NCI-H524 treated with DMSO at 0.1 percent for 48 hours (cell line): ENCODE results near the gene SLC25A19.
"Not testable (repeated sequence)": the region's sequence is repeated elsewhere in the genome, so short reads cannot be mapped to it uniquely, and the experiment has no call there.

Source experiments
- DNase-seq: peaks from one replicate; lab custom pipeline; 2025; lab: John Stamatoyannopoulos, UW

SLC25A19 gene

DNA sequence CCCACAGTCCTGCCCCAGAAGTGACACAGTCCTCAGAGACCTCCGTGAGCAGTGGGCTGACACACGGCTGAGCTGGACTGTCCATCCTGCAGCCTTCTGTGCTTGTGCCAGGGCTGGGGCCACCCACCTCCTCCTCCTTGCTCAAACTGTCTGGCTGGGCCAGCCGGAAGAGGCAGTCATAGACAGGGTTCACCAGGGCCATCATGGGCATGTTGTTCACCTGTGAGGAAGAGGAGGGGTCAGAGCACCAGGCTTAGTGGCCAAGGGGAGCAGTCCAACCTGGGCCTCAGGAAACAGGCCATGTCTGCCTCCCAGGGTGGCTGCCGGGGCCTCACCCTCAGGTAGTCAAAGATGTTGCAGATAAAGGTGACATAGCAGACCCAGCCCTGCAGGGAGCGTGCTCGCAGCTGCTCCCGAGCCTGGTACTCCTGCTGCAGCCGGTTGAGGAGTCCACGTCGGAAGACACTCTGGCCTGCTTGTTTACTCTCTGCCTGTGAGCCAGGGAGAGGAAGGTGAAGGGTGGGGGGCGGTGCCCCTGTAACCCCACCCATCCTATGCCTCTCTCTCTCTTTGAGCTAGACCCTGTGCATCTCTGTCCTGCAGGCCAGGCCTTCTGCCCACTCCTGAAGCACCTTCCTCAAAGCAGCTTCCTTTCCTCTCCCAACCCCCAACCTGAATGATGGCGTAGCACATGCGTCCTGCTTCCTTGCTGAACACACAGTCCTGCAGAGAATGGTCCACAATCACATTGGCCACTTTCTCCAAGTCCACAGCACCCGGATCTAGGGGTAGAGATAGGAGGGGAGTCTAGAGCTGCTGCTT, 21.6 kb downstream of the SLC25A19 start:
- DNase-seq = no peak

DNA sequence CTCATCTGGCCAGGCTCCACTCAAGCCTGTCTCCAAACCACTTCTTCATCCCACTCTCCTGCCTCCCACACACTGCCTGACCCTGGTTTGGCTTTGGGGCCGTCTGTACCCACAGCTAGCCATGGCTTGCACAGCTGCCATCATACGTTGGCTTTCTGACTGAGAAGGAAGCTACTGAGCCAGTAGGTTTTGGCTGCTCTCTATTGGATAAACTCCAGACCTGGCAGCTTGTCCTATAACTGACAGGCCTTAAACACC, 22.2 kb downstream of the SLC25A19 start:
- DNase-seq = no peak

DNA sequence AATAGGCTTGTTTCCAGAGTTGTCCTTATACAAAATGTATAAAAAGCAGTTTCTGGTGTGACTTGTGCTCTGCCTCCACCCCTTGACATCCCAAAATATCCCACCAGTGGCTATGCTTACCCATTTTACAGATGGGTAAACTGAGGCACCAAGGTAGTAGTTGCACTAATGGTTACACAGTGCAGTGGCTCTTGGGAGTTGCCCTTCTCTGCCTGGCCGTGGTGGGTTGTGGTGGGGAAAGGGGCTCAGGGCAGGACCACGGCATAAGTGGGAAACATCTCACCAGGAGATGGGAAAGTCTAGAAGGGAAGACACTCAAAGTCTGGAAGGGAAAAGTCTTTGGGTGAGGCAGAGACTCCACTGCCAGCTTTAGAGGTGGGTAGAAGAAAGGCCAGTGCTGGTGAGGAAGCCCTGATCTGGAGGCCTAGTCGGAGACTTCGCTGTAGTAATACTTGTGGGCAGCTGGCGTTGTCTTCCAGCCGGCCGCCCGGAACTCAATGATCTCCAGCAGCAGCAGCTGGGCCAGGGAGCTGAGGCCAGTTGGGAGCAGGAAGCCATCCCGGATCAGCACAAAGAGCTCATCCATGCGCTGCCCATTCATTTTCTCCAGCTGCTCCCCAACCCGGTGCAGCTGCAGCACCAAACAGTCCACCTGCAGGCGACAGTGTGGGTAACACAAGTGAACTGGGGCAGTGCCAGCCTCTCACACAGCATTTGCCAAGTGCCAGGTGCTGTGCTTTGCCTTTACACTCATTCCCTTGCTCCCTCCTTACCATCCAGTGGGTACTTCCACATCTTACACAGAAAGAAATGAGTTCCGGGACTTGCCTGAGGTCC, 22.7 kb downstream of the SLC25A19 start:
- no peak for DNase-seq

DNA sequence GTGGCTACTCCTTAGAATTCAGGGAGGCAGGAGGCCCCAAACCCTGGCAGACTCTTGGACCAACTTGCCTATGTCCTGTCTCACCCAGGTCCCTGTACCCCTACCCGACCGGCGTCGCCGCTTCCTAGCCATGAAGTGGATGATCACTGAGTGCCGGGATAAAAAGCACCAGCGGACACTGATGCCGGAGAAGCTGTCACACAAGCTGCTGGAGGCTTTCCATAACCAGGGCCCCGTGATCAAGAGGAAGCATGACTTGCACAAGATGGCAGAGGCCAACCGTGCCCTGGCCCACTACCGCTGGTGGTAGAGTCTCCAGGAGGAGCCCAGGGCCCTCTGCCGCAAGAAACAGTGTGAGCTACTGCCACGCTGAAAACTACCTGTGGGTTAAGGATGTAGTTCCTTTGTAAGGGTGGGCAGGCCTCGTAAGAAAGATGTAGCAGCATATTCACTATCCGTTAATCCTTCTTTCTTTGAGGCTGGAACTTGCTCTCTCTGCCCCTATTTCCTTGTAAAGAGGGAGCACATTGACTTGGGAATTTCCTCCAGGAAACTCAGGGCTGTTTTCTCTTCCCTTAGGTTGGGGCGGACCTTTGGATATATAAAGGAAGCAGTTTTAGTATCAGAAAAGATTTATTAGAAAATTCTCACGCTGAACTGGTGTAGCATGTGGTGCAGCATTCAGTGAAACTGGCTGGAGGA, 23.5 kb downstream of the SLC25A19 start:
- no peak for DNase-seq

DNA sequence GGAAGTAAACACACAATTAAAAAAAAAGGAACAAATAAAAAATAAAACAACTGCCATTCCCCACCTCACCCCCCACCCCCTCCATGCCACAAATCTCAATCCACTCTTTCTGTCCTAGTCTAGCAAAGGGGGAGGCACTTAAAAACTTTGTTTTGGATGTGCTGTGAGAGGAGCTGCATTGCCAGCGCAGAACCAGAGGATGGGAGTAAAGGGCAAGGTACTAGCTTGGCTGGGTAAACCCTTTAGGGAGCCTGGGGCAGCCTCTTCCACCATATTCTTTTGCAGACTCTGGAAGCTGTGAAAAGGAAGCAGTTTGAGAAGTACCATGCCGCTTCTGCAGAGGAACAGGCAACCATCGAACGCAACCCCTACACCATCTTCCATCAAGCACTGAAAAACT, 26.2 kb downstream of the SLC25A19 start:
- DNase-seq = no peak

DNA sequence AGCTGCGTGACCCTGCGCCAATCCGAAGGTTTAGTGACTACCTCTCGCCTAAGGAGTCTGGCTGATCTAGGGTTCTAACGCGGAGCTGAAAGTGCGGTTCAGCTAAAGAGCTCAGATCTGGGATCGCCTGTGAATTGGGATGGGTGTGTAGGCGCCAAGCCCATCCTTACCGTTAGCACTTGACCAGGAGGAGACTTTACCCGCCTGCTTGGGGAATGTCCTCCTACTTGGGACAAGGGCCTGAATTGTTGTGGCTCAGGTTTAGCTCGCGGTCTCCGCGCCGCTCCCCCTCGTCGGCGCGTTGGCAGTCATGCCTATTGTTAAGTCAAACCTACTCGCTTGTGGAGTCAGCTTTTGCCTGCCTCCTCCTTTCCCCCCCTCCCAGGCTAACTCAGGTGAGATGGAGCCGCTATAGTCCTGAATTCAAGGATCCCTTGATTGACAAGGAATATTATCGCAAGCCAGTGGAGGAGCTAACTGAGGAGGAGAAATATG, 27.1 kb downstream of the SLC25A19 start:
- no peak for DNase-seq

DNA sequence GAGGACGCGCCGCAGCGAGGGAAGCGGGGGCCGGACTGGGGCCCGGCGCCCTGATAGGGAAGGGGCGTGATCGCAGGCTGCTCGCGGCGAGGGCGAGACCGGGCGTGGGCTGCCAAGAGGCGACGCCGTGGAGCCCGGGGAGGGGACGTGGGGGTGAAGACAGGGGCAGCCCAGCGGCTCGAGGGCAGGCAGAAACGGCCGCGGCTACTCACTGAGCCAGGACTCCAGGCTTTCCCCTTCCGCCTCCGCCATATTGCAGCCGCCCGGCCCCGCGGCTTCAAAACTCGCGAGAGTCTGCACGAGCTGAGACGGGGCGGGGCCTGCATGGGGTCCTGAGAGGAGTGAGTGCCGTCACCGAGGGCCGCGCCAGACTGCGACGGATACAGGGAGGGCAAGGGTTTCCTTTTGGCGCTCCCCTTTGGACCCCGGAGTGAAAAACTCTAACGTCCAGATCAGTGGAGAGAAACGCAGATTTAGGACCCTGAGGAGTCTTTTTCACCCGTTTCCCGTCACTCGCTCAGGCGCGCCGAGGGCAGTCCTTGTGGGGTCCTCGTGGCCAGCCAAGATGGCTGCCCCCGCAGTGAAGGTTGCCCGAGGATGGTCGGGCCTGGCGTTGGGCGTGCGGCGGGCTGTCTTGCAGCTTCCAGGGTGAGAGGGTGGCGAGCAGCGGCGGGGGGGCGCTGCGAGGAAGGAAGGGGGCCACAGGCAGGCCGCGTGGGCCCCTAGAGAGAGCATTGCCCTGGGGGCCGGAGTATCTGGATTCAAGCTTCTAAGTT, 27.7 kb downstream of the SLC25A19 start, which contains the start of the genes GGA3 and MRPS7:
Gene GGA3, minus strand, starts transcription at position 271 of the 776 bp plus-strand sequence. Its CDS starts 19 bp downstream, at position 252.
Gene MRPS7, plus strand, starts transcription at position 544 of the 776 bp plus-strand sequence. Its CDS starts 22 bp downstream, at position 566.
- DNase-seq = peak; percentile 91

DNA sequence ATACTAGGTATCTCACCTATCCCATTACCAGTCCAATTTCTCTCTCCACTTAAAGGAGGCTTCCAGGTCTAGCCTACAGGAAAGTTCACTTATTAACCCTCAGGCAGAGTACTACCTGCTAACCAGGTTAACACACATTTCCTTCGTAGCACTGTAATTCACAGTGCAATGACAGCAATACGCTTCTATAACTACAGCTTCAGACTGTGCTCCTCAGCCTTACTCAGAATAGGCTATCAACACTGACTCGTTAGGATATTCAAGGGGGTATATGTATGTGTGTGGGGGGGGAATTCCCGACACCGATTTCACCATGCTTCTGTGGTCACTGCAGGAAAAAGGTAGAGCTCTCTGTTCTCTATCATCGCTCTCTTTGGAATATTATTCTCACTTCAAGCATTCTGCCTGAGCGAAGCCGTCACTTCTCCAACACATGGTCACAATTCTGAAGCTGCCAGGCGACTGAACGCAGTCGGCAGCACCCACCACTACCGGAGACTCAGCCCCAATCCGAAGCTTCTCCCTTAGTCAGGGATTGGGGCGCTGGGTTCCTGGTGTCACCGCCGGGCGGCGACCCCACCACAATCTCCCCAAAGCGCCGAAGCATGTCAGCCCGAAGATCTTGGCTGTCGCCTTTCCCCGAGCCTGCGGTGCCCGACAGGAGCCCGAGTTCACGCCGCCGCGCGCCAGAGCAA, 28.4 kb downstream of the SLC25A19 start:
- no peak for DNase-seq

DNA sequence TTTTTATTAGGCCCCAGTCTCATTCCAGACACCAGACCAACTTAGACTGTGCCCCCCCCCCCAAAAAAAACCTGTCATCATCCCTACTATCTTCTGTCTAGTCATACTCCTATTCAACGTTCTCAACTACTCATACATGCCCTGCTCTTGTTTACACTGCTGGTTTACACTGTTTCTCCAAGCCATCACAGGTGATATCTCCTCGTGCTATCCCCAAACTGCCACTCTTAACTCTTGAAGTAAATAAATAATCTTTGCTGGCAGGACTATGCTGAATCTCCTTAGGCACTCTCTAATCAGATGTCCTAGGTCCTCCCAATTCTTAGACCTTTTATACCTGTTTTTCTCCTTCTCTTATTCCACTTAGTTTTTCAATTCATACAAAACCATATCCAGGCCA, 32.0 kb downstream of the SLC25A19 start:
- not testable (repeated sequence) for DNase-seq

DNA sequence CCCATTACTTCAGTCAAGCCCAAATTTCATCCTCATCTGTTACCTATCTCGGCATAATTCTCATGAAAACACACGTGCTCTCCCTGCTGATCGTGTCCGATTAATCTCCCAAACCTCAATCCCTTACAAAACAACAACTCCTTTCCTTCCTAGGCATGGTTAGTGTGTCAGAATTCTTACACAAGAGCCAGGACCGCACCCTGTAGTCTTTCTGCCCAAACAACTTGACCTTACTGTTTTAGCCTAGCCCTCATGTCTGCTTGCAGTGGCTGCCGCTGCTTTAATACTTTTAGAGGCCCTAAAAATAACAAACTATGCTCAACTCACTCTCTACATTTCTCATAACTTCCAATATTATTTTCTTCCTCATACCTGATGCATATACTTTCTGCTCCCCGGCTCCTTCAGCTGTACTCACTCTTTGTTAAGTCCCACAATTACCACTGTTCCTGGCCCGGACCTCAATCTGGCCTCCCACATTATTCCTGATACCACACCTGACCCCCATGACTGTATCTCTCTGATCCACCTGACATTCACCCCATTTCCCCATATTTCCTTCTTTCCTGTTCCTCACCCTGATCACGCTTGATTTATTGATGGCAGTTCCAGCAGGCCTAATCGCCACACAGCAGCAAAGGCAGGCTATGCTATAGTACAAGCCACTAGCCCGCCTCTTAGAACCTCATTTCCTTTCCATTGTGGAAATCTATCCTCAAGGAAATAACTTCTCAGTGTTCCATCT, 33.1 kb downstream of the SLC25A19 start:
- not testable (repeated sequence) for DNase-seq

DNA sequence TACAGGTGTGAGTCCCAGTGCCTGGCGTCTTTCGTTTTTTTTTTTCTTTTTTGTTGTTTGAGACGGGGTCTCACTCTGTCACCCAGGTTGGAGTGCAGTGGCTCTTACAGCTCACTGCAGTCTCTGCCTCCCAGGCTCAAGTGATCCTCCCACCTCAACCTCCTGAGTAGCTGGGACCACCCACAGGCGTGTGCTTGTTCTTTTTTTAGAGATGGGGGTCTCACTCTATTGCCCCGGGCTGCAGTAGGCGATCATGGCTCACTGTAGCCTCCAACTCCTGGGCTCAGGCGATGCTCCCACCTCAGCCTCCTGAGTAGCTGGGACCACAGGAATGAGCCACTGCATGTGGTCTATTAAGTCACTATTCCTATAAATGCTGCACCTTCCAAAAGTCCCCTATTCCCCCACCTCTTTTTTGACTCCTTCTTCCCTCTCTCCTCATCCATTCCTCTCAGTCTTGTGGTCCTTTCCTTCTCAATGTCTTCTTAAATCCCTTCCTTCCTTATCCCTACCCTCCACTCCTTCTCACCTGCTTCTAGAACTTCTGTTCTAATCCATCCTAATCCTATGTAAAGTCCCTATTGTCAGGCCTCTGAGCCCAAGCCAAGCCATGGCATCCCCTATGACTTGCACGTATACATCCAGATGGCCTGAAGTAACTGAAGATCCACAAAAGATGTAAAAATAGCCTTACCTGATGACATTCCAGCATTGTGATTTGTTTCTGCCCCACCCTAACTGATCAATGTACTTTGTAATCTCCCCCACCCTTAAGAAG, 37.0 kb downstream of the SLC25A19 start:
- DNase-seq = no peak

DNA sequence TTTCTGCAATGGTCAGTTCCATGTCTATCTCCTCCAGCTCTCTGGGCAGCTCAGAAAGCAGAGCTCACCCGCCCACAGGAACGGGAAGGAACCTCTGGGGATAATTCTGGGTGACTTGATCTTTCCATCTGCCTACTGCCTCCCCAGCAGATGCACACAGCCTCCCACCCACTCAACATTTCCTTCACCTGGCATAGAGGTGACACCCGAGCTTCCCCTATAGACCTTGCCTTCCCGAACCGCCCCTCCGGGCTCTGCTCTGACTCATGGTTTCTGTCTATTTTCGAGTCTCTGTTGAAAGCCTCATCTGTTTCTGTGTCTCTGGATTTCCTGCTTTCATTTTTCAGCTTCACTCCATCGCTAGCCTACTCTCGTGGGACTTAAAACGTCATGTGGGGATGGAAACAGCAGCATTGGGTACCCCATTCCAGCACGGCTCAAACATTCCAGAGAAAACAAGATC, 39.2 kb downstream of the SLC25A19 start:
- DNase-seq = no peak

DNA sequence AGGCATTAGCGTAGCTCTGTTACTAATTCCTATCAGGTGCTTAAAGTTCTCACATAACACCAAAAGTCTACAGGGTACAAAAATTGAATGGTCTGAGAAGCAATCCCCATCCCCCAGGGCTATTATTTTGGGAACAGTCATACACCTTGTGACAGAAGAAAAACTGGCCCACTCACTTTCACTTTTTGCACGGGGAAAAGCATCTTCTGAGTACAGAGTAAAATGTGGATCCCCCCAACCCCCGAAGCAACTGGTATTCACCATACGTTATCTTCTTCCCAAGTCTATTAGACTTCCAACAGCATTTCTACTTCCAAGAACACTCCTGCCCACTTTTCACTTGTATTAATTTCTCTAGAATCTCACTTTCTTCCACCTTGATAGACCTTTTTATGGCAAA, 39.7 kb downstream of the SLC25A19 start:
- no peak for DNase-seq

DNA sequence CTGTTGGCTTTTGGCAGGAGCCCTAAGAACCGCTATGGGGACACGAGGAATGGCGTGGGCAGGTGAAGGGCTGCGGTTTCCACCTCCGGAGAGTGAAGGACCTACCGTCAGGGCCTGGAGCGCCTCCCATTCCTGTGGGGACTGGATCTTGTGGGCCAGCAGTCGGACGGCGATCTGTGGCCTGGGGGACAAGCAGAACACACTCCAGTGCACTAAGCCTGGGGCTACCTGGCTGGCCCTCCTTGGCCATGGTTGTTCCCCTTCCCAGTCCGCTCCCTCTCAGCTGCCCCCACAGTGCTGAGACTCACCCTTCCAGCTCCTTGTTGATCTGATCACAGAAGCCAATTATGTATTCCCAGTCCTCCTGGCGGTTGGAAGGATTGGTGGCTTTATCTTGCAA, 42.8 kb downstream of the SLC25A19 start:
- no peak for DNase-seq

DNA sequence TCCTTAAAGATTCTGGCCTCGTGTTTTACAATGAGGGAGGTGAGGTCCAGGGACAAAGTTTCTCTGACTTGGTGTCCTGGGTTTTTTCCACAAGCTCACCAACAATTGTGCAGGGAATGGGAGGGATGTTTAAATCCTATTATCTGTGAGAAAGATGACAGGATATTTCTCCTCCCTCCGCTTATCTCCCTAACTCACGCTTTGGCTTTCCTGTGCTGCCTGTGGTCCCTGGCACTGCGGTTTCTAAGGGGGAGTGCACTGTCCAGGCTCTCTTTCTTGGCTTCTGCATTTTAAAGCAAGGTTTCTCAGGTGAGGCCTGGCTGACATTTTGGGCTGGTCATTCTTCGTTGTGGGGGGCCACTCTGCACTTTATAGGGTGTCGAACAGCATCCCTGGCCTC, 44.2 kb downstream of the SLC25A19 start:
- DNase-seq = no peak

DNA sequence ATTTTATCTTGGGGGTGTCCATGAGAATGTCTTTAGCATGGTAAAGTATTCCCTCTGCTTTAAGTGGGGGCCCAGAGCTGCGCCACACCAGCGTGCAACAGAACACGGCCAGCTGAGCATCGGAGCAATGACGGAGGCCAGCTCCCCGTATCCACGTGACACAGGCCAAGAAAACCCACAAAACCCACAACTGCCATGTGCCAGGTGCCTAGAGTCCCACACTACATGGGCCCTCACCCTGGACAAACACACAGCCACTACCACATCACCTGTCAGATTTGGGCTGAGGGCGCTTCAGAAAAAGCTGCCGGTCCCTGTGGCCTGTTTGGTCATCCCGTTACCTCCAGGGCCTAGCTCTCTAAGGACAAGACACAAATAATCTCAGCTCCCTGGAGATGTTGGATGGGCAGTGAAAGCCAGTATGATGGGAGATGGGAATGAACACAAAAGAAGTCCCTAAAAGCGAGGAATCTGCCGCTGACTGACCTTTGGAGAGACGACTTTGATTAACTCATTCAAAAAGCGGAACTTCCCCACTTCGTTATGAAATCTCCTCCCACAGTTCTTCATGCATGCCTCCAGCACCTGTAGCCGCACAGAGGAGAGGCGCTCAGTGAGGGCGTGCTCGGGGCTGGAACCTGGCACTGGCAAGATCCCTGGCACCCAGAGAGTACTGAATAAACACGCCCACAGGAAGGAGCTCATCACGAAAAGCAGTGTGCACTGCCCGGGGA, 44.9 kb downstream of the SLC25A19 start:
- DNase-seq = no peak

DNA sequence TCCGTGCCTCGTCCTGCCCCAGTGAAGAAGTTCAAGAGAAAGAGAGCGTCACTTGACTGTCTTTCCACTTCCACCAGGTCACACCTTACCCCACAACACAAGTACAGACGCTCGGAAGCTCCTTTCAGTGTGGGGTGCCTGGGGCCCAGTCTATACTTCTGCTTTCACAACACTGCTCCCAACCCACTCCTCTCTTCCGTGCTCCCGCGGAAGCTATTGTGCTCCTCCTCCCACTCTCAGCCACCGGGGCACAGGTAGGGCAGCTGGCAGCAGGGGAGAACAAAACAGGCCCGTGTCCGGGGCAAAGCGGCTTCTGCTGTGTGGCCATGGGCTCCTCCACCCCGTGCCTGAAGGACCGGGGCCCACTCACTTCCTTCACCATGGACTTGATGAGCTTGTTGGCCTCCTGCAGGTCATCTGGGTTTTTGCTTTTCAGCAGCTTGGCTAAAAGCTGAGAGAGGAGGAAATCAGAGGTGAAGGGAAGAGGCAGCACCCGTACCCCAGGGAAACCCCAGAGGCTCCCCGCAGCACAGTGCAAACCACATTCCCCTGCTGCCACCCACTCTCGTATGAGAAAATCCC, 46.7 kb downstream of the SLC25A19 start:
- DNase-seq = no peak

DNA sequence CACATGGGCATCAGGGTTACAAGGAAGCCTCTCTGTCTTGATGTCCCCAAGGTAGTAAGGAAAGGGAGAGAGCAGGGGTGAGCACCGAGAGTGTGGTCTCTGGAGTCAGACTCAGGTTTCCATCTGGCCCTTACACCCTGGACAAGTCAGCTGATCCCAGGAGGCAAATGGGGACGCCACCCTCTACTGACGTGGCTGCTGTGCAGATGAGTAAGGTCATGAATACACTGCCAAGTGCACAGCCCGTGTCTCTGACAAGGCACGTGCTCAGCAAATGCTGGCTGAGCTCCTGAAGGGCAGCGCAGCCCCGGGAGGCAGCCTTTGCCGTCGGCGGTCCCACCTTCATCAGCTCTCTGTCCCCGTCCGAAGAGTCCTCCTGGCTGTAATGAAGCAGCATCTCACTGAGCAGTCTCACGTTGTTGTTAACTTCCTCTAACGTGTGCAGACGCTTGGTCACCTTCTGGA, 47.2 kb downstream of the SLC25A19 start:
- DNase-seq = no peak
